IMR-90 (cell line): ENCODE results near the gene KIRREL1. TPM values are rescaled to one million over a fixed set of nuclear protein-coding genes. Genes with fewer than 3 reads are reported as not detected.

Experiments
- ATAC-seq: fragments of 200-7000 bp; cut with Tn5 transposase; 2 replicates; pipeline ENCODE4 v1.9.1; 2020; ENCODE audit warnings: low read depth, mild to moderate bottlenecking, moderate library complexity
- BruUV-seq: library from RNA; stranded (reverse); fragments of 400-500 nt; replicated peaks from 2 replicates; lab custom pipeline; 2021; lab: Mats Ljungman, UMichigan
- CTCF ChIA-PET: fragments of 300-600 bp; formaldehyde crosslinking; extraction: SDS; loops from one replicate; lab custom pipeline; 2021; ENCODE audit warnings: antibody characterized with exemption; lab: Yijun Ruan, JAX
- POLR2A ChIA-PET: fragments of 300-600 bp; sonication (Branson Sonifier 250); formaldehyde crosslinking; loops from one replicate; lab custom pipeline; 2022; ENCODE audit warnings: antibody characterized with exemption; ENCODE audit not compliant: unreplicated experiment; lab: Charles Lee
- DNase-seq: peaks from one replicate; pipeline ENCODE4 v3.0.0; 2013
- H2AFZ ChIP-seq: replicated peaks from 2 replicates; pipeline ENCODE3; 2013; ENCODE audit warnings: low read length, mild to moderate bottlenecking; ENCODE audit not compliant: poor library complexity
- H2AK5ac ChIP-seq: 2 replicates; pipeline ENCODE4 v1.6.1; 2013; ENCODE audit warnings: low read depth, low read length, inconsistent platforms
- H2AK9ac ChIP-seq: replicated peaks from 2 replicates; pipeline ENCODE3; 2013; ENCODE audit warnings: mild to moderate bottlenecking, low read depth, low read length, moderate library complexity; ENCODE audit not compliant: poor library complexity
- H2BK120ac ChIP-seq: 2 replicates; pipeline ENCODE4 v1.6.1; 2013; ENCODE audit warnings: low read depth, low read length, inconsistent platforms
- H2BK15ac ChIP-seq: 3 replicates; pipeline ENCODE4 v1.6.1; 2013; ENCODE audit warnings: low read depth, low read length, inconsistent platforms
- H2BK20ac ChIP-seq: 2 replicates; pipeline ENCODE4 v1.6.1; 2013; ENCODE audit warnings: low read depth, mild to moderate bottlenecking, inconsistent platforms, low read length, moderate library complexity
- H2BK5ac ChIP-seq: 2 replicates; pipeline ENCODE4 v1.6.1; 2013; ENCODE audit warnings: mild to moderate bottlenecking, low read depth, low read length, inconsistent platforms; ENCODE audit not compliant: poor library complexity, severe bottlenecking
- H3K14ac ChIP-seq: replicated peaks from 2 replicates; pipeline ENCODE4 v1.6.1; 2013; ENCODE audit warnings: low read depth, low read length, inconsistent platforms
- H3K18ac ChIP-seq: 2 replicates; pipeline ENCODE4 v1.6.1; 2013; ENCODE audit warnings: low read depth, low read length, control low read depth
- H3K23ac ChIP-seq: 2 replicates; pipeline ENCODE4 v1.6.1; 2013; ENCODE audit warnings: low read depth, low read length, inconsistent platforms
- H3K27ac ChIP-seq: 2 replicates; pipeline ENCODE4 v1.5.1; 2013; ENCODE audit warnings: mild to moderate bottlenecking, control low read depth, low read length; ENCODE audit not compliant: insufficient read depth
- H3K27me3 ChIP-seq: 2 replicates; pipeline ENCODE4 v1.6.1; 2013; ENCODE audit warnings: low read length; ENCODE audit not compliant: control insufficient read depth, insufficient read depth
- H3K36me3 ChIP-seq: 2 replicates; pipeline ENCODE4 v1.6.1; 2013; ENCODE audit warnings: low read length, mixed read lengths; ENCODE audit not compliant: control insufficient read depth, insufficient read depth
- H3K4ac ChIP-seq: 2 replicates; pipeline ENCODE4 v1.6.1; 2013; ENCODE audit warnings: low read depth, low read length, inconsistent platforms
- H3K4me1 ChIP-seq: 2 replicates; pipeline ENCODE4 v1.6.1; 2013; ENCODE audit warnings: low read length, mixed read lengths; ENCODE audit not compliant: control insufficient read depth, insufficient read depth
- H3K4me2 ChIP-seq: 2 replicates; pipeline ENCODE4 v1.6.1; 2013; ENCODE audit warnings: low read depth, mild to moderate bottlenecking, control low read depth, low read length, moderate library complexity
- H3K4me3 ChIP-seq: 2 replicates; pipeline ENCODE4 v1.5.1; 2013; ENCODE audit warnings: low read depth, mild to moderate bottlenecking, control low read depth, low read length, moderate library complexity; ENCODE audit not compliant: insufficient read depth
- H3K56ac ChIP-seq: 2 replicates; pipeline ENCODE4 v1.6.1; 2013; ENCODE audit warnings: low read length, inconsistent platforms; ENCODE audit not compliant: insufficient read depth; ENCODE audit errors: extremely low read depth
- H3K79me1 ChIP-seq, 2 experiments: 2 replicates each; pipeline ENCODE4 v1.6.1; 2013; ENCODE audit warnings: low read length in 2 of 2, inconsistent platforms in 1 of 2, low read depth in 1 of 2
- H3K9ac ChIP-seq: 2 replicates; pipeline ENCODE4 v1.6.1; 2013; ENCODE audit warnings: low read depth, low read length, control low read depth
- H3K9me1 ChIP-seq: 2 replicates; pipeline ENCODE4 v1.6.1; 2013; ENCODE audit warnings: low read length, inconsistent platforms; ENCODE audit not compliant: insufficient read depth
- H3K9me3 ChIP-seq: 2 replicates; pipeline ENCODE4 v1.6.1; 2013; ENCODE audit warnings: low read length; ENCODE audit not compliant: control insufficient read depth, insufficient read depth
- H4K20me1 ChIP-seq: 2 replicates; pipeline ENCODE4 v1.6.1; 2013; ENCODE audit warnings: low read length, inconsistent platforms; ENCODE audit not compliant: insufficient read depth
- H4K5ac ChIP-seq: 2 replicates; pipeline ENCODE4 v1.6.1; 2013; ENCODE audit warnings: mild to moderate bottlenecking, low read depth, low read length, control low read depth
- H4K8ac ChIP-seq, 2 experiments: 2 replicates each; pipeline ENCODE4 v1.6.1; 2013; ENCODE audit warnings: low read depth in 2 of 2, low read length in 2 of 2, control low read depth in 1 of 2, inconsistent platforms in 1 of 2
- H4K91ac ChIP-seq: 2 replicates; pipeline ENCODE4 v1.6.1; 2013; ENCODE audit warnings: low read depth, low read length, inconsistent platforms; ENCODE audit not compliant: insufficient read depth
- BHLHE40 ChIP-seq: fragments of 150-350 bp; IDR thresholded peaks from 2 replicates; pipeline ENCODE4 v1.6.1; 2016; ENCODE audit warnings: mild to moderate bottlenecking, low read depth, low read length
- CEBPB ChIP-seq: IDR thresholded peaks from 2 replicates; pipeline ENCODE4 v1.6.1; 2012; ENCODE audit warnings: low read depth, low read length, improper control_type of control experiment
- CHD1 ChIP-seq: IDR thresholded peaks from 2 replicates; pipeline ENCODE4 v1.6.1; 2012; ENCODE audit warnings: low read depth, low read length, improper control_type of control experiment
- CTCF ChIP-seq: conservative IDR thresholded peaks from 2 replicates; pipeline ENCODE4 v1.5.1; 2012; ENCODE audit warnings: mild to moderate bottlenecking, low read depth, low read length, improper control_type of control experiment
- ELK1 ChIP-seq: fragments of 150-350 bp; IDR thresholded peaks from 2 replicates; pipeline ENCODE4 v1.6.1; 2016; ENCODE audit warnings: low read depth, mild to moderate bottlenecking, low read length, moderate library complexity, borderline replicate concordance
- MAFK ChIP-seq: IDR thresholded peaks from 2 replicates; pipeline ENCODE4 v1.6.1; 2012; ENCODE audit warnings: low read depth, low read length, improper control_type of control experiment
- MAZ ChIP-seq: IDR thresholded peaks from 2 replicates; pipeline ENCODE4 v1.6.1; 2012; ENCODE audit warnings: low read depth, mild to moderate bottlenecking, low read length, improper control_type of control experiment, moderate library complexity, borderline replicate concordance
- MXI1 ChIP-seq: IDR thresholded peaks from 2 replicates; pipeline ENCODE4 v1.6.1; 2012; ENCODE audit warnings: low read depth, mild to moderate bottlenecking, low read length, moderate library complexity, borderline replicate concordance
- NFE2L2 ChIP-seq: fragments of 150-350 bp; IDR thresholded peaks from 2 replicates; pipeline ENCODE4 v1.6.1; 2016; ENCODE audit warnings: low read depth, mild to moderate bottlenecking, low read length
- POLR2A ChIP-seq: IDR thresholded peaks from 2 replicates; pipeline ENCODE4 v1.6.1; 2012; ENCODE audit warnings: mild to moderate bottlenecking, low read depth, low read length
- RAD21 ChIP-seq: IDR thresholded peaks from 2 replicates; pipeline ENCODE4 v1.6.1; 2012; ENCODE audit warnings: low read length, improper control_type of control experiment
- RCOR1 ChIP-seq: IDR thresholded peaks from 2 replicates; pipeline ENCODE4 v1.6.1; 2012; ENCODE audit warnings: mild to moderate bottlenecking, low read length, improper control_type of control experiment; ENCODE audit not compliant: insufficient replicate concordance
- SMC3 ChIP-seq: fragments of 150-350 bp; IDR thresholded peaks from 2 replicates; pipeline ENCODE4 v1.6.1; 2016; ENCODE audit warnings: low read depth, mild to moderate bottlenecking, antibody characterized with exemption, low read length, moderate library complexity
- WGBS, 2 experiments: methylation state at CpG; one replicate each; pipeline versions ENCODE4 v1.1.5 to v1.1.7; 2013; ENCODE audit warnings: missing lambda C conversion rate in 2 of 2; ENCODE audit not compliant: insufficient read length in 1 of 2; ENCODE audit errors: extremely low coverage in 2 of 2; 5-methylcytosine and 5-hydroxymethylcytosine counted together
- dilution Hi-C: fragments of 300-500 bp; cut with HindIII; formaldehyde crosslinking; loops from one replicate; pipeline ENCODE4 v1.14.3; 2018; ENCODE audit warnings: low sequenced_read_pairs; ENCODE audit not compliant: unreplicated experiment
- in situ Hi-C: fragments of 300-500 bp; cut with MboI; formaldehyde crosslinking; loops from 3 replicates; pipeline ENCODE4 v1.14.3; 2019; ENCODE audit warnings: low sequenced_read_pairs, inconsistent platforms, mixed read lengths
- intact Hi-C: fragments of 100-400 bp; cut with micrococcal nuclease; formaldehyde crosslinking; loops from 2 replicates; pipeline ENCODE4 v1.10.0; 2022
- polyA plus RNA-seq, 3 experiments: library from polyadenylated mRNA; depleted of rRNA; stranded (reverse); fragments of >200 nt; gene quantifications; 2 replicates each; pipeline ENCODE4 v1.2.3, GENCODE V29; 2012; ENCODE audit warnings: low replicate concordance in 1 of 3
- total RNA-seq: library from RNA; depleted of rRNA; stranded (reverse); fragments of >200 nt; gene quantifications from 2 replicates; pipeline ENCODE4 v1.2.3, GENCODE V29; 2012

KIRREL1 gene
- total and polyA plus RNA-seq, 2 of the 4 experiments (the other 2 are of a cell fraction) = 58.1 to 64.7 TPM

- no peak overlapping the region for H2AK9ac ChIP-seq
- TF ChIP-seq SMC3 (no peak), MAZ (no peak), POLR2A (no peak), NFE2L2 (no peak), BHLHE40 (no peak), CTCF (no peak), RAD21 (no peak), CHD1 (no peak), RCOR1 (no peak), CEBPB (no peak), MAFK (no peak), MXI1 (no peak), ELK1 (no peak)
- peak overlapping the region; percentile 12; the same call in 1 of the 2 replicates for H3K27ac ChIP-seq
- no peak overlapping the region for H3K4me2 ChIP-seq
- POLR2A ChIA-PET = no interaction called here
- H2BK5ac ChIP-seq = no peak overlapping the region
- intact Hi-C loops = loop anchor here (2.0 kb wide), 1 partner anchor 16 kb away; no protein-coding TSS in a partner anchor
- H2BK15ac ChIP-seq = no peak overlapping the region; the same call in 2 of the 3 replicates
- 0 out of 2 replicates have a peak overlapping the region, but pooled peaks have one; percentile 5 for H3K14ac ChIP-seq
- peaks cover 30% of the 10 kb centered on the region for H4K20me1 ChIP-seq
- BruUV-seq = no TSS peak
- H4K91ac ChIP-seq = peak overlapping the region; percentile 17; the same call in 1 of the 2 replicates
- 0 out of 4 replicates have a peak overlapping the region, but pooled peaks of 1 of the 2 experiments have one; percentile 12 for H4K8ac ChIP-seq
- no CpG with 5 or more reads among the region's 2 CpGs for WGBS, 2 experiments
- no peaks in the 10 kb centered on the region for H3K9me3 ChIP-seq
- no peak overlapping the region for H3K9ac ChIP-seq
- peaks cover 15 to 92% of the 10 kb centered on the region in 2 experiments; a peak in 3 of 4 replicates for H3K79me1 ChIP-seq
- peak overlapping the region; percentile 23; the same call in 1 of the 2 replicates for H3K4ac ChIP-seq
- DNase-seq = no peak
- in situ Hi-C loops = no loop called here
- H3K56ac ChIP-seq = no peak overlapping the region
- H2BK20ac ChIP-seq = no peak overlapping the region
- no peaks in the 10 kb centered on the region for H3K27me3 ChIP-seq
- H3K9me1 ChIP-seq = peaks cover 51% of the 10 kb centered on the region
- dilution Hi-C loops = no loop called here
- no peak overlapping the region for H2BK120ac ChIP-seq
- peaks cover 4% of the 10 kb centered on the region; the same call in 1 of the 2 replicates for H3K36me3 ChIP-seq
- no peak overlapping the region for H3K18ac ChIP-seq
- peaks cover 74% of the 10 kb centered on the region for H3K4me1 ChIP-seq
- H4K5ac ChIP-seq = no peak overlapping the region
- peak overlapping the region; percentile 48 for H3K23ac ChIP-seq
- CTCF ChIA-PET = interaction anchor here (1.1 kb wide), 2 partner anchors 10 to 31 kb away, joined by 3 to 6 read pairs; no protein-coding TSS in a partner anchor
- H2AFZ ChIP-seq = no peak overlapping the region
- no peak for ATAC-seq
- peak overlapping the region; percentile 23; the same call in 1 of the 2 replicates for H2AK5ac ChIP-seq
- H3K4me3 ChIP-seq = no peak overlapping the region
Measured at GRCh38 chr1:158005224-158005623, 11.8 kb downstream of the KIRREL1 start.
